A204.1 (cell line): ENCODE measurements around the gene RAD51B.

Experiments used
- FAIRE-seq: peaks from 2 replicates; lab custom pipeline; 2012; peaks lifted over from hg19 to GRCh38; lab: Jason Lieb, UNC

Gene RAD51B

GRCh38 chr14:68471029-68471963 is 651.7 kb downstream of the RAD51B start:
- FAIRE-seq, result no peak

GRCh38 chr14:68471964-68472508 is 652.5 kb downstream of the RAD51B start:
- FAIRE-seq, result no peak

GRCh38 chr14:68473069-68473468 is 653.5 kb downstream of the RAD51B start:
- FAIRE-seq, result no peak

GRCh38 chr14:68473794-68474193 is 654.2 kb downstream of the RAD51B start:
- FAIRE-seq, result no peak

- no peak for FAIRE-seq
Observed at GRCh38 chr14:68474741-68475140, 655.2 kb downstream of the RAD51B start.

GRCh38 chr14:68475802-68476201 is 656.2 kb downstream of the RAD51B start:
- FAIRE-seq, result no peak

GRCh38 chr14:68476212-68477109 is 656.9 kb downstream of the RAD51B start:
- no peak for FAIRE-seq

GRCh38 chr14:68477110-68477455 is 657.5 kb downstream of the RAD51B start:
- no peak for FAIRE-seq

- FAIRE-seq, result no peak
Observed at GRCh38 chr14:68477461-68478085, 658.0 kb downstream of the RAD51B start.

- no peak for FAIRE-seq
Observed at GRCh38 chr14:68479247-68479646, 659.7 kb downstream of the RAD51B start.

GRCh38 chr14:68482018-68482417 is 662.4 kb downstream of the RAD51B start:
- no peak for FAIRE-seq

GRCh38 chr14:68482772-68483395 is 663.3 kb downstream of the RAD51B start:
- FAIRE-seq, result no peak

GRCh38 chr14:68486033-68486732 is 666.6 kb downstream of the RAD51B start:
- FAIRE-seq, result no peak

- FAIRE-seq, result no peak
Observed at GRCh38 chr14:68486809-68487208, 667.2 kb downstream of the RAD51B start.

GRCh38 chr14:68487805-68488590 is 668.4 kb downstream of the RAD51B start:
- no peak for FAIRE-seq

- FAIRE-seq, result no peak
Observed at GRCh38 chr14:68491793-68492192, 672.2 kb downstream of the RAD51B start.

- FAIRE-seq, result no peak
Observed at GRCh38 chr14:68492381-68493151, 673.0 kb downstream of the RAD51B start.

- FAIRE-seq, result no peak
Observed at GRCh38 chr14:68493152-68493911, 673.8 kb downstream of the RAD51B start.
